Measurements from ENCODE around the gene SLC13A3. TPM values are rescaled to one million over a fixed set of nuclear protein-coding genes. Genes with fewer than 3 reads are reported as not detected.

The SLC13A3 gene
- total RNA-seq, 1 donor from 2014 or later: 0.12 TPM

- intact Hi-C loops (cut with micrococcal nuclease): loop anchor here (1.0 to 2.0 kb wide), 2 partner anchors 137 to 145 kb away; partner anchors contain the start of gene TP53RK
These were observed 107.3 kb downstream of the SLC13A3 start for GRCh38 chr20:46543959-46544358.

- intact Hi-C loops (cut with micrococcal nuclease): no loop called here
These were observed 108.2 kb downstream of the SLC13A3 start for GRCh38 chr20:46543033-46543432.

- intact Hi-C loops (cut with micrococcal nuclease): no loop called here
These were observed 109.9 kb downstream of the SLC13A3 start for GRCh38 chr20:46541229-46541935.

GRCh38 chr20:46539113-46539512, 112.1 kb downstream of the SLC13A3 start:
- intact Hi-C loops (cut with micrococcal nuclease): no loop called here

- intact Hi-C loops (cut with micrococcal nuclease): no loop called here
These were observed 120.6 kb downstream of the SLC13A3 start for GRCh38 chr20:46530640-46531039.

DNA sequence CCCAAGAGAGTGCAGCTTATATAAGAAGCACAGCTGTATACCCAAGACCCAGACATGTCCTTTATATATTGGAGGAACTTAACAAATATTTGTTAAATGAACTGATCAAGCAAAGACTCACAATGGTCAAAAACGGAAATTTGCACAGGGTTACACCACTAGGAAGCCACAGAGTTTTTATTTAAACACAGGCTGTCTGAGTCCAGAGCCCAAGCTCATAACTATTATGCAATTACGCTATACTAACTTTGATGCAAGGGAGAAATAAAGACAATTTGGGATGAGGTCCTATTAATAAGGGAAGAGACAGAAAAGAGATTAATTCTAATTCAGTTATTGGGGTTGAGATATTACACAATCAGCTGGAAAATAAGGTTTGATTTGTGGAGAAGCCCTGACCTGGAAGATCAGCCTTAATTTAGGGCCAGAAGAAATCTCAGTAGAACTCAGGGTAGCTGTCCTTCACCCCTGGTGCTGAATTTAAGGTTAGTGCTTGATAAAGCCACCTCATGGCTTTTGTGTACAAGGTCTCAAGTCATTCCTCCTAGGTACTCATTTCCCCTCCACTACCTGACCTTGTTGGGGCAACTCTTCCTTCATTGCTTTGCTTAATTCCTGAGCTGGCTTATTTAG, 127.4 kb downstream of the SLC13A3 start:
- intact Hi-C loops (cut with micrococcal nuclease): no loop called here

GRCh38 chr20:46523108-46523507, 128.2 kb downstream of the SLC13A3 start:
- intact Hi-C loops (cut with micrococcal nuclease): no loop called here

DNA sequence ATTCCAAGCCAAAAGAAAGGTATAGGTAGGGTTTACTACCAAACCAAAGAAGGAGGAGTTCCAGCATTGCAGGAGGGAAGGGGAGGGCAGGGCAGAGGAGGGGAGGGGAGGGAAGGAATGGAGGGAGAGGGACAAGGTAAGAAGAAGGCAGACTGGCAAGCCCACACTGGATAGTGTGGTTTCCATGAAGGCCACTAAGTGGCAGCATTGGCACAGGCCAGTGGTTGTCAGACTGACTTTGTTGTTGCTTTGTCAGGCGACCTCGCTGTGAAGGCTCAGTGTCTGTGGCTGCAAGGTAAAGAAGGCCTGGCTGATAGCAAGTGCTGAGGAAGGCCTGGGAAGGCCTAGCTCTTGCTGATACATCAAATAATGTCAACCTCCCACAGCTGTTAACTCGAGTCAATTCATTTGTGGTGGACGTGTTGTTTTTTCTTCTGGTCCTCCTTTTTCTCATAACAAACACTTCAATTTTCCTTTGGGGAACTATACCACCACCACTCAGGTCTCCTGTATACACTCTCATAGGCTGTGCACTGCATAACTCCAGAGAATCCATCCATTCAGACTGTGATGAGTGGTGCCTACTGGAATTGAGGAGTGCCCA, 130.2 kb downstream of the SLC13A3 start:
- intact Hi-C loops (cut with micrococcal nuclease): loop anchor here (1.0 kb wide), 4 partner anchors 24 to 231 kb away; no protein-coding TSS in a partner anchor

DNA sequence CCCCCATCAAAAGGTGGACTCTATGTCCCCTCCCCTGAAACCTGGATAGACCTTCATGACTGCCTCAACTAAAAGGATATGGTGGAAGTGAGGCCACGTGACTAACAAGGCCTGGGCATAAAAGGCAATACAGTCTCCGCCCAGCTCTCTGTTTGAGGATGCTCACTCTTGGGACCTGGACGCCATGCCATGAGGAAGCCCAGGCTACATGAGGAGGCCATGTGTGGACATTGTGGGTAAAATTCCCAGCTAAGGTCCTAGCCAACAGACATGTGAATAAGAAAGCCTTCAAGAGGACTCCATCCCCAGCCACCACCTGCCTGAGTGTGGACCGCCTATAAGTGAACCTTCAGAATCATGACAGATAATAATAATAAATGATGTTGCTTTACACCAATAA, 130.7 kb downstream of the SLC13A3 start:
- intact Hi-C loops (cut with micrococcal nuclease): no loop called here

DNA sequence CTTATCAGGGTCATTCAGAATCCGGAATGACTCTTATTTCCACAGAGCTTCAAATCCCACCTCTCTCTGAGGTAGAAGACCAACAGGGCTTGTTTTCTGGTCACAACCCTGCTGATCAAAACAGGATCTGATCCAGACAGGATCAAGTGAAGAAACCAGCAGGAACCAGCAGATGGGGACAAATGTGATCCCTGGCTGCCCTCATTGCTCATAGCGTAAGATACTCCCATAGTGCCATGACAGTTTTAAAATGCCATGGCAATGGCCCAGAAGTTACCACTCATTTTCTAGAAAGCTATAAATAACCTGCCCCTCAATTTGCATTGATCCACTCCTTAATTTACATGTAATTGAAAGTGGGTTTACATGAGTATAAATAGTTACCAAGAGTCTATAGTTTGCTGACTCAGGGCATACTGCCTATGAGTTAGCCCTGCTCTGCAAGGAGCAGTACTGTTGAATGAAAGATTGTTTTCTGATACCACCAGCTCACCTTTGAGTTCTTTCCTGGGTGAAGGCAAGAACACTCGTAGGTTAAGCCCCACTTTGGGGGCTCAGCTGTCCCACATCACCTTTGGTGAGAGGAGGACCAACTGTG, 131.7 kb downstream of the SLC13A3 start:
- intact Hi-C loops (cut with micrococcal nuclease): no loop called here

GRCh38 chr20:46512943-46513844, 138.1 kb downstream of the SLC13A3 start, which contains the start of gene ZNF334:
TSS of gene ZNF334 (minus strand) at chr20:46513559. CDS start at chr20:46512102, 1,457 bp downstream.
- intact Hi-C loops (cut with micrococcal nuclease): no loop called here

DNA sequence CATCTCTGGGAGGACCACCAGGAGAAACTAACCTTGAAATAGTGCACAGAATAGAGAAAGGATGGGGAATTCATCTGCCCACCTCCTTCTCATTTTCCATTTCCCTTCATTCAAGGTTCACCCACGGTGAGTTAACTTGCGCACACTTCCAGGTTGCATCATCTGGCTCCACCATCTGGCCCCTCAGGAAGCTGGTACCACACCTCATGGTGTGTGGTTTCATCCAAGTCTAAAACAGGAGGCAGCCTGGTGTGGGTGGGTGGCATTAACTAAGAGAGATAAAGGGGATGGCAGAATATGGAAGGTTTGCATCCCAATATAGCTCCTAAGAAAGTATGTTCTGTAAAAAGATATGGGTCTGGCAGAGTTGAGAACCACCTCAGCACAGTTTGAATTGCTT, 141.7 kb downstream of the SLC13A3 start:
- intact Hi-C loops (cut with micrococcal nuclease): no loop called here

Other genes with a start within 250 kb of the SLC13A3 start
- gene ELMO2, start 244.8 kb downstream of the SLC13A3 start, total RNA-seq: 97.7 and 112 TPM in 2 replicates
- 1.3 and 1.6 TPM in 2 replicates for gene ZNF334, start 137.9 kb downstream of the SLC13A3 start, total RNA-seq
- 0.17 TPM in 1 of 2 replicates, not detected in the other for gene OCSTAMP, start 100.8 kb downstream of the SLC13A3 start, total RNA-seq
- 17.3 and 17.8 TPM in 2 replicates for gene TP53RK, start 38.0 kb upstream of the SLC13A3 start, total RNA-seq
- gene SLC2A10, start 58.2 kb upstream of the SLC13A3 start, total RNA-seq: not detected in 2 replicates
- not detected in 2 replicates for gene EYA2, start 243.4 kb upstream of the SLC13A3 start, total RNA-seq

All from T-helper 1 cell treated with Interleukin-12 subunit alpha and Interleukin-12 subunit beta and Interleukin-4 antibody, amounts not matched to agents 30 ng/mL and 1 ng/mL, for 36 hours (primary cell).